Upper lobe of left lung (tissue), 4 donors: ENCODE results near the gene IL21R.

Experiments
- CTCF ChIP-seq, 6 experiments: fragments of 450-650 bp in 4 of 6; fragments of 200-600 bp in 2 of 6; sonication (generic) in 2 of 6; IDR thresholded peaks; one replicate each; pipeline ENCODE4 v1.5.1; 2016 to 2019; ENCODE audit warnings: antibody characterized with exemption in 6 of 6
- EP300 ChIP-seq, 4 donors: sonication (generic); formaldehyde crosslinking; IDR thresholded peaks; one replicate each; pipeline ENCODE4 v1.5.1; 2017; ENCODE audit warnings: antibody characterized with exemption in 4 of 4, control low read depth in 2 of 4
- POLR2A ChIP-seq, 4 donors: fragments of 450-650 bp; IDR thresholded peaks; one replicate each; pipeline ENCODE4 v1.5.1; 2016 to 2017; ENCODE audit warnings: antibody characterized with exemption in 4 of 4, mild to moderate bottlenecking in 2 of 4
- POLR2AphosphoS5 ChIP-seq, 2 donors: sonication (generic); formaldehyde crosslinking; IDR thresholded peaks; one replicate each; pipeline ENCODE4 v1.5.1; 2017; ENCODE audit warnings: antibody characterized with exemption in 2 of 2

GRCh38 chr16:27367461-27368357 lies 34.3 kb upstream of the IL21R start:
- TF ChIP-seq CTCF (IDR thresholded peaks at IDR 0.05): peak; percentile 75 to 92 (median 84)
- TF ChIP-seq POLR2A (IDR thresholded peaks at IDR 0.05): no peak
- peak; percentile 5 to 11 for TF ChIP-seq POLR2AphosphoS5 (IDR thresholded peaks at IDR 0.05)
- TF ChIP-seq EP300 (IDR thresholded peaks at IDR 0.05): peak in 1 of 4 donors; percentile 16
